ENCODE data around the gene CASP7. TPM values are rescaled to one million over a fixed set of nuclear protein-coding genes. Genes with fewer than 3 reads are reported as not detected.

The CASP7 gene
- total RNA-seq, 1 donor from 2014 or later: 44.9 TPM

GRCh38 chr10:113775686-113776294 is 96.1 kb downstream of the CASP7 start:
- Histone ChIP-seq H4K20me1 (ENCODE audit: insufficient read depth, low read length) (no peaks in the 10 kb centered on the region), H3K27ac (ENCODE audit: low read depth, low read length) (no peak overlapping the region), H2AFZ (ENCODE audit: low read depth, low read length) (no peak overlapping the region), H3K9me3 (ENCODE audit: insufficient read depth, low read depth, low read length) (no peaks in the 10 kb centered on the region), H3K36me3 (ENCODE audit: insufficient read depth, low read length) (no peaks in the 10 kb centered on the region), H3K9ac (ENCODE audit: low read length) (no peak overlapping the region), H3K4me1 (ENCODE audit: insufficient read depth, low read length) (no peaks in the 10 kb centered on the region), H3K79me2 (ENCODE audit: insufficient read depth, low read length) (no peaks in the 10 kb centered on the region), H3K4me3 (ENCODE audit: insufficient read depth, low read depth, low read length) (no peak overlapping the region), H3K27me3 (ENCODE audit: insufficient read depth, low read length) (peaks cover 6% of the 10 kb centered on the region), H3K4me2 (ENCODE audit: low read length) (no peak overlapping the region)
- H3K9me3 Mint-ChIP-seq (ENCODE audit: unreplicated experiment): peaks cover 2% of the 10 kb centered on the region
- H3K36me3 Mint-ChIP-seq (ENCODE audit: low read depth, unreplicated experiment): no peaks in the 10 kb centered on the region
- DNase-seq (ENCODE audit: low read depth) (no peak), FAIRE-seq (no peak)
- no peak for TF ChIP-seq EZH2 (IDR thresholded peaks at IDR 0.05; ENCODE audit: insufficient read depth, low read length)
- TF ChIP-seq CTCF (IDR thresholded peaks at IDR 0.05; ENCODE audit: insufficient read depth, low read depth, low read length): no peak
- no peak overlapping the region for H3K27ac Mint-ChIP-seq (ENCODE audit: unreplicated experiment)
- H3K4me1 Mint-ChIP-seq (ENCODE audit: low read depth, unreplicated experiment): peaks cover 6% of the 10 kb centered on the region
- no peak overlapping the region for H3K4me3 Mint-ChIP-seq (ENCODE audit: unreplicated experiment)
- peaks cover 23% of the 10 kb centered on the region for H3K27me3 Mint-ChIP-seq (ENCODE audit: low read depth, unreplicated experiment)

- no peak for TF ChIP-seq EZH2 (IDR thresholded peaks at IDR 0.05; ENCODE audit: insufficient read depth, low read length)
- TF ChIP-seq CTCF (IDR thresholded peaks at IDR 0.05; ENCODE audit: insufficient read depth, low read depth, low read length): no peak
- Mint-ChIP-seq H3K27me3 (ENCODE audit: low read depth, unreplicated experiment) (peaks cover 21% of the 10 kb centered on the region), H3K27ac (ENCODE audit: unreplicated experiment) (no peak overlapping the region), H3K4me1 (ENCODE audit: low read depth, unreplicated experiment) (peaks cover 6% of the 10 kb centered on the region), H3K36me3 (ENCODE audit: low read depth, unreplicated experiment) (no peaks in the 10 kb centered on the region), H3K9me3 (ENCODE audit: unreplicated experiment) (peaks cover 2% of the 10 kb centered on the region), H3K4me3 (ENCODE audit: unreplicated experiment) (no peak overlapping the region)
- Histone ChIP-seq H3K27ac (ENCODE audit: low read depth, low read length) (no peak overlapping the region), H3K9me3 (ENCODE audit: insufficient read depth, low read depth, low read length) (no peaks in the 10 kb centered on the region), H3K36me3 (ENCODE audit: insufficient read depth, low read length) (no peaks in the 10 kb centered on the region), H3K4me3 (ENCODE audit: insufficient read depth, low read depth, low read length) (no peak overlapping the region), H3K4me2 (ENCODE audit: low read length) (no peak overlapping the region), H3K27me3 (ENCODE audit: insufficient read depth, low read length) (peaks cover 8% of the 10 kb centered on the region), H2AFZ (ENCODE audit: low read depth, low read length) (no peak overlapping the region), H3K79me2 (ENCODE audit: insufficient read depth, low read length) (no peaks in the 10 kb centered on the region), H3K4me1 (ENCODE audit: insufficient read depth, low read length) (no peaks in the 10 kb centered on the region), H4K20me1 (ENCODE audit: insufficient read depth, low read length) (no peaks in the 10 kb centered on the region), H3K9ac (ENCODE audit: low read length) (no peak overlapping the region)
- no peak for FAIRE-seq
- no peak for DNase-seq (ENCODE audit: low read depth)
These were observed 96.8 kb downstream of the CASP7 start for GRCh38 chr10:113776553-113776952.

Small RNA genes lying within 50 kb of the gene (microRNA-seq; reads per million reads assigned to microRNA genes)
- not detected for gene MIR4483

Other genes with a start within 250 kb of the CASP7 start
- not detected in 2 replicates for gene HABP2, start 126.9 kb upstream of the CASP7 start, total RNA-seq
- not detected in 2 replicates for gene NRAP, start 15.9 kb upstream of the CASP7 start, total RNA-seq
- gene PLEKHS1, start 71.8 kb downstream of the CASP7 start, total RNA-seq: not detected in 2 replicates
- 3.7 and 3.8 TPM in 2 replicates for gene DCLRE1A, start 174.2 kb downstream of the CASP7 start, total RNA-seq
- gene NHLRC2, start 174.7 kb downstream of the CASP7 start, total RNA-seq: 15.6 and 16.9 TPM in 2 replicates